Stimulated activated CD4-positive, alpha-beta T cell treated with anti-CD3 and anti-CD28 coated beads, TNF-alpha, amount 100 ng/mL, for 48 hours (primary cell): ENCODE results near the gene RAB40B.

Source experiments
- DNase-seq, 3 donors: peaks; one replicate each; pipeline ENCODE4 v3.0.0-alpha.2; 2020; ENCODE audit warnings: low read depth in 3 of 3

RAB40B gene

DNA sequence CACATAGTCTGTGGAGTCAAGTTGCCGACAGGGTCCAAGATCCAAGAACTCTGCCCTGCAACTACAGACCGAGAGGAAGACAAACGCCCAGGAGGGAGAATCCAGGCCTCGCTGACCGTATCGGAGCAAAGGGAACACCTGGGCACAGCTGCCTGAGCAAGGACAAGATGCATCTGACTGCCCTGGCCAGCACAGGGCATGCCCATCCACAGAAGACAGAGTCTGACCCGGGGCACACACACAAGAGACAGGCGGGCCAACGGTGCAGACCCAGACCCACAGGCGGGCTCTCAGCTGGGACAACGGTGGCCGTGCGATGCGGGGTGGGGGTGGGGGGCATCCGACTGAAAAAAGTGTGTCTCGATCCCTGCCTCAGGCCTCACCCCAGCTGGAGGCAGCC, 6.2 kb downstream of the RAB40B start:
- no peak for DNase-seq

DNA sequence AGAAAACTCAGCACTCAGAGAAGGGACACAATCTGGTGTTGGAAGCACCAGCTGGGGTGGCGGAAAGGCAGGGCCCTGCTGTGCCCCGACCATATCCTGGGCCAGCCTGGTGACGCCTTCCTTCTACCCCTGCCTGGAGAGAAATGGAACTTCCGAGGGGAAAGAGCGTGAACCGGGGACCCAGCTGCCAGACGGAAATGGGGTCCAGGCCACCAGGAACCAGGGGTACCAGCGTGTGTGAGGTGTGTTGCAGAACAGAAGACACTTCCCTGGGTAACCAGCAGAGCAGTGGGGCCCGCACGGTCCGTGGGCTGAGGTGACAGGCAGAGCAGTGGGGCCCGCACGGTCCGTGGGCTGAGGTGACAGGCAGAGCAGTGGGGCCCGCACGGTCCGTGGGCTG, 6.8 kb downstream of the RAB40B start:
- no peak for DNase-seq

DNA sequence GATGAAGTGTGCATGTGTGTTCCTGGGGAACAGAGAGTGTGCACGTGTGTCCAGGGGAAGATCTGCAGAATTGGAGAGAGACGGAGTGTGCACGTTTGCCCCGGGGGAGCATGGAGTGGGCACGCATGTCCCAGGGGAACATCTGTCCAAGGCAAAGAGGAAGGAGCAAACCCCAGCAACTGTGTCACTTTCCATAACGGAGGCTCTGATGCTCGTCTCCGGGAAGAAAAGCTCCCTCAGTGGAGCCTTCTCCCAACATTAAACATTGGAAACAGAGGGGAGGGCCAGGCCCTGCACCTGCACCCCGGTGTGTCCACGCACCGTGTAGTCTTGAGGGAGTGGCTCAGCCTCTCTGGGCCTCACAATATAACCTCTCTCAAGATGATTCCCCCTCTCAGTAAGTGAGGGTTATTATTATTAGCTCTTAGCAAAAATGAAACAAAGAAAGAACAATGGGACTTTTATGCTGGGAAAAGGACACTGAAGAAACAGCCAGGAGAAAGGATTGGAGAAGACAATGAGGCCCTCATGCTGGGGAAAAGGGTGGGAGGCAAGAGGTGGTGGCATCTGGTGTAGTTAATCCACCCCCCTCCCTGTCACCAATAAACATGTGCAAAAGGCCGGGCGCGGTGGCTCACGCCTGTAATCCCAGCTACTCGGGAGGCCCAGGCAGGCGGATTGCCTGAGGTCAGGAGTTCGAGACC, 7.6 kb downstream of the RAB40B start:
- no peak for DNase-seq

DNA sequence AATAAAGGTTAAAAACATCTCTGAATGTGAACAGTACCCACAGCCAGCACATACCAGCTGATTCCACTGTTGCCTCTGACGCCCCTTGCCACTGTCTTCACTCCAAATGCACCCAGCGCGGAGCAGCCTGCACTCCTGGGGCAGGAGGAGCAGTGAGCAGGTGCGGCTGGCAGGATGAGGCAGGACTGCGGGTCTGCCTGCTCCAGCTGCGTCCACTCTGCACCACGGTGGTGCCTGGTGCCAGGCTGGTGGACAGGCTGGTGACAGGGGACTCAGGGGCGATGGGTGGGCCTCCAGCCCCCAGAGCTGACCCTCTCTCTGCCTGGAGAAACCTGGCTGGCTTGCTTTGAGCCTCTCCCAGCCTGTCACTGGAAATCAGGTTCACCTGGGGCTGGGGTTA, 9.4 kb downstream of the RAB40B start:
- no peak for DNase-seq

DNA sequence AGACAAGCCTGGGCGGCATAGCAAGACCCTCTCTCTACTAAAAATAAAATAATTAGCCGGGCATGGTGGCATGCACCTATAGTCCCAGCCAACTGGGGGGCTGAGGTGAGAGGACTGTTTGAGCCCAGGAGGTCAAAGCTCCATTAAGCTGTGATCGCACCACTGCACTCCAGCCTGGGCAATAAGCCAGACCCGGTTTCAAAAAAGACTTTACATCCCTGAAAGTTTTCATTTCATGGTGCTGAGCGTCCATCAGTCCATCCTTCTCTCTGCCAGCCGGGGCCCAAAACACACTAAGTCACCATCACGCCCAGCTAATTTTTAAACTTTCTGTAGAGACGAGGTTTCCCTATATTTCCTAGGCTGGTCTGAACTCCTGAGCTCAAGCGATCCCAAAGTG, 10.6 kb downstream of the RAB40B start:
- no peak for DNase-seq

DNA sequence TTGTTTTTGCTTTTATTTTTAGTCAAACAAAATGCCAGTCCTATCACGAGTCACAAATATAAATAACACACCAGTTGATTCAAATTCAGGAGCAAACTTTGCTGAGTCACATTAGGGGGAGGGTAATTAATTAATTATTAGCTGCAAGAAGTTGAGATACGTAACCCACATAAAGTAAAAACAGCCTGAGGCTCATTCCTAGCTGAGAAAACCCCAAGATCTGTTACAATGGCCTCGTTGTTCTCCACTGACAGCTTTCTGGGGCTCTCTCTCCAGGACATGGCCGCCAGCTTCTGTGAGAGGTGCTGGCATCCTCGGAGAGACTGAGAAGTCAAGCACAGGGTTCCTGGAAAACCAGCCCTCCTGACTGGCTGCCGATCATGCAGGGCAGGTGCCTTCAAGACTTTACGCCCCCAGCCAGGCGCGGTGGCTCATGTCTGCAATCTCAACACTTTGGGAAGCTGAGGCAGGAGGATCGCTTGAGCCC, 11.1 kb downstream of the RAB40B start:
- no peak for DNase-seq

DNA sequence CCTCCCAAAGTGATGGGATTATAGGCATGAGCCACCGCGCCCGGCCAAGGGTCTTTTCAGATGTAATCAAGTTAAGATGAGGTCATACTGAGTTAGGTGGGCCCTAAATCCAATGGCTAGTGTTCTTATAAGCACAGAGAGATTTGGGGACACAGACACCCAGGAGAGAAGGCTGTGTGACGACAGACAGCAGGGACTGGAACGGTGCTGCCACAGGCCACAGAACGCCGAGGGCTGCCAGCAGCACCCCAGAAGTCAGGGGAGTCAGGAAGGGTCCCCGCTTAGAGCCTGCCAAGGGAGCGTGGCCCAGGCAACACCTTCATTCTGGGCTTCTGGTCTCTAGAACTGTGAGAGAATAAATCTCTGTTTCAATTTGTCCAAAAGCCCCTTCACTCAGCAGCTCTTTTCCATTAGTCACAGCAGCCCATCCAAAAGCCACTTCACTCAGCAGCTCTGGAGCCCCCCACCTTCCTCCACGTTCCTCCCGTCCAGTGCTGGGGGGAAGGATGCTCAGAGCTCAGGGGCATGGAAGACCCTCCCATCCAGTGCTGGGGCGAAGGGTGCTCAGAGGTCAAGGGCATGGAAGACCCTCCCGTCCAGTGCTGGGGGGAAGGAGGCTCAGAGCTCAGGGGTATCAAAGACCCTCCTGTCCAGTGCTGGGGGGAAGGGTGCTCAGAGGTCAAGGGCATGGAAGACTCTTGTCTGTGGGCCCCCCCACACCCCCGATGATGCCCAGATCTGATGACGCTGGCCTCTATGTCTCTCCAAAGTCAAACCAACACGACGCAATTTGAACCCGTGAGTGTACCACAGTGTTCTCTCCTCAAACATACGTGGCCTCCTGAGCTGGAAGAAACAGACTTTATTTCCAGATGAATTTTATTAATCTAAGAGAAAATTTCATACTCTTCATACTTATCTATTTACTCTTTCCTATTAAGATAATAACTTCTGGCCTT, 11.9 kb downstream of the RAB40B start:
- no peak for DNase-seq

DNA sequence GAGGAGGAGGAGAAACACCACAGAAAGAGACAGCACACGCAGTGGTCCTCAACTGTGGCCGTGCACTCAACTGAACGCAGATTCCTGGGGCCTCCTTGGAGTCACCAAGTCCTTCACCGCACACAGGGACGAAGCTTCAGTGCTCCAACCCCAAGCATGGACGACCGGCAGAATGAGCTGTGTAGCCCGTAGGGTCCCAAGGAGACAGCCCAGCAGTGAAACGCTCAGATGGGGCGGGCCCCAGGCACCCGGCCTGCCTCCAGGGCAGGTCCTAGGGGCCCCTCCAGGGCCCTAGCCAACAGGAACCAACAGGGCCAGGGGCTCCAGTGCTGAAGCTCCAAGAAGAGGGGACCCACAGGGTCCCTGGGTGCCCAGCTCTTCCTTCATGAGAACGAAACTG, 13.2 kb downstream of the RAB40B start:
- DNase-seq: no peak

DNA sequence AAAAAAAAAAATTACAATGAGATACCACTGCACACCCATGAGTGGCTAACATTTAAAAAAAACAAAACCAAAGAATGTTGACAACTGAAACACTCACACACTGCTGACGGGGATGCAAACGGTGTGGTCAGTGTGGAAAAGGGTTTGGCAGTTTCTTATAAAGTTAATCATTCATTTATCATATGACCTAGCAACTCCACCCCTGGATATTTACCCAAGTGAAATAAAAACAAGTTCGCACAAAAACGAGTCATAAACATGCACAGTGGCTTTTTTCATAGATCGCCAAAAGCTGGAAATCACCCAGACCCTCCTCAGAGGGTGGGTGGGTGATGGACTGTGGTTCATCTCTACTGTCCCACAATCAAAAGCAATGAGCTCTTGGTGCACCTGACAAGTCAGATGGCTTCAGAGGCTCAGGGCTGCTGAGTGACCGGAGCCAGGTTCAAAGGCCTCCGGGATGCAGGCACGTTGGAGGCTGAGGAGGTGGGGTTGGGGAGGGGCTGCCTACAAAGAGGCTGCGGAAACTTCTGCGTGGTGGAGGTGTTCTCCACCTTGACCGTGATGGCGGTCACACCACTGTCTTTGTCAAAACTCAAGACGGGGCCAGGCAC, 14.2 kb downstream of the RAB40B start:
- DNase-seq: no peak

DNA sequence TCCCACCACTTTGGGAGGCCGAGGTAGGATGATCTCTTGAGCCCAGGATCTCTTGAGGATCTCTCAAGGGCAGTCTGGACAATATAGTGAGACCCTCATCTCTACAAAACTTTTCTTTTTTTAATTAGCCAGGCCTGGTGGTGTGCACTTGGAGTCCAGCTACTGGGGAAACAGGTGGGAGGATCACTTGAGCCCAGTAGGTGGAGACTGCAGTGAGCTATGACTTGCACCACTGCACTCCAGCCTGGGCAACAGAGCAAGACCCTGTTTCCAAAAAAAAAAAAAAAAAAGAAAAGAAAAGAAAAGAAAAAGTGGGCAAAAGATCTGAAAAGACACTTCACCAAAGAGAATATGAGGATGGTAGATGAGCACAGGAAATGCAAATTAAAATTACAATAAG, 15.0 kb downstream of the RAB40B start:
- DNase-seq: no peak

DNA sequence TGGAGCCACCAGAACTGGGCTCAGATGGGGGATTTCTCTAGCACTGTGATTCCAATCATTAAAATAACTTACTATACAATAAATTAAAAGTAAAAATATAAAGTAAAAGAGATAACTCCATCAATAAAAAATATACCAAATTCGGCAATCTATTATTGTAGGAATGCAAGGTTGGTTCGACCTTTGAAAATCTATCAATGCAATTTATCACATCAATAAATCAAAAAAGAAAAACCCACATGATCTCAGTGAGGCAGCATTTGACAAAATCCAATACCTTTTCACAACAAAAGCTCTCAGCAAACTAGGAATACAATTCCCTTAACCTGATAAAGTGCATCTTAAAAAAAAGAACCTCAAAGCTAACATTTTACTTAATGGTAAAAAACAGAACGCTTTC, 17.0 kb downstream of the RAB40B start:
- DNase-seq: no peak

DNA sequence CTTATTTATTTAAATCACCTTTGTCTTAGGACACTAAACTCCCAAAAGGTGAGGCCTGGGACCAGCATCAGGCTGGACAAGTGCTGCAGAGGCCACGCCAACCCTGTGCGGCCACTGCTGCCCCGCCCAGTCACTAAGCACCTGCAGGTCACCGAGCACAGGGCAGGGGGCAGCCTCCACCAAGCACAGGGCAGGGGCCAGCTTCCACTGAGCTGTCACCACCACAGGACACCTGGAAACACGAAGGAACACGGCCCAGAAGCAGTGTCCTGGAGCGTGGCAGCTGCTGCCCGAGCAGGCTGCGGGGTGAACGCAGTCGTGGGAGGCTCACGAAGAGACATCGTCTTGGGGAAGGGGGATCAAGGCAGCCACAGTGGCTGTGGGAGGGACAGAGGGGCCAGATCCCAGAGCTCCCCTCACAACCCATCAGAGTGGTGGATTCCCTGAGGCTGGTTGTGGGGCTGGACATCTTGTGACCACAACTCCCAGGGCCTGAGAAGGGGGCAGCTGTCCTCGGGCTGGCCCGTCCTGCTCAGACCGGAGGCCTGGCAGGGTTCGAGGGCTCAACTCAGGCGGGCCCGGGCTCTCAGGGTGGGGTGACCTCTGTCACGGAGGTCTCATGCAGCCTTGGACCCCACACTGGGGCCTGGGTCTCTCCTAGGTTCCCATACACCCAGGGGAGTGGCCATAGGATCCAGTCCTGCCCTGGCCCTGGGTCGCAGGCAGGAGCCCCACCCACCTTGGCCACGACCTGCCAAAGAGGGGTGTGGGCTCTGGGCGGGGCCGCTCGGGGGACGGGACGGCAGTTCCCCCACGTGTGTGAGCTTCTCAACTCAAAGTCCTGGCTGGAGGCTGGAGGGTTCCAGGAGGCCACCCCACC, 18.7 kb downstream of the RAB40B start:
- no peak for DNase-seq

DNA sequence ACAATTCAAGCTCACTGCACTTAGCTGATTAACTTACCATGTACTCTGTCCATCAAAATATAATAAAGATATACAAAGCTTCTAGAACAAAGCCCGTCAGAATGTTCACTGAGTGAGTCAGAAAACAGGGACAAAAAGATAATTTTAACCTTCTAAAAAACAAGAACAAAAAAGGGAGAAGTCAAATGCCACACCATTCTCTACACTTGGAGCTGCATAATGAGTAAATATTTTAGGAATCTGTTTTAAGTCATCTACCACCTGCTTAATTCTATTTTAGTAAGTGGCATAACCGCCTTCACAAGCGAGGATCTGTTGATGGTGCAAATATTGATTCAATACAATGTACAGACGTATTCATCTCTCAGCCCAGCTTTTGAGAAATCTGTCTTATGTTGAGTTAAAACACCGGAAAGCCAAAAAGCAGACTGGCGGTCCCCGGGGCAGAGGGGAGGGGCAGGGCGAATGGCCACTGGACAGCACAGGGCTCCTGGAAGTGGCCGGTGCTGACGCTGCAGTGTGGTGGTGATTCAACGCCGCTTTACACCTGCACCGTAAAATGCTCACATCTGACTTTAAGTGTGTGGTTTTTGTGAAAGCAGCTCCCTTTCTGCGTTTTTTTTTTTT, 20.1 kb downstream of the RAB40B start:
- no peak for DNase-seq

DNA sequence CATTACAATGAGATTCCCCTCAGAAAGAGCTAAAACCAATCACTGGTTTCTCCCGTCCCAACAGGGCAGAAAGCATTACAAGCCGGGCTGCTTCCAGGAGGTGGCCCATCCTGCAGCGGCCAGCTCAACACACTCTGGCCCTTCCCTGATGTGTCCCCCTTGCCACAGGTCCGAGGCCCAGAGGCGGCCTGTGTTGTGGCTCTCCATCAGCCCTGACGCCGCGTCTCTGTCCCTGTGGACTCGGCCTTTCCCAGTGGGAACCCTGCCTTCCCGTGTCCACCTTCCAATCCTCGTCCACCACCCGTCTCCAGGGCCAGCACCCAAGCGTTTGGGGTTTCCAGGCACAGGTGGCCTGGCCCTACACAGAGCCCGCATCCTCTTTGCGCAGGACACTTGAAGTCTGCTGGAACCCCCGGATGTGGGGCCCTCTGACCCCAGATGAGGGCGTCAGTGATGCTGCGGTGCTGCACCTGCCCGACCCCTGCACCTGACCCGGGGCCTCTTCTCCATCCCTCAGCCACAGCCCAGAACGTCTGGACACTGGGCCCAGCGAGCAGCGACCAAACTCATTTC, 21.1 kb downstream of the RAB40B start:
- no peak for DNase-seq

DNA sequence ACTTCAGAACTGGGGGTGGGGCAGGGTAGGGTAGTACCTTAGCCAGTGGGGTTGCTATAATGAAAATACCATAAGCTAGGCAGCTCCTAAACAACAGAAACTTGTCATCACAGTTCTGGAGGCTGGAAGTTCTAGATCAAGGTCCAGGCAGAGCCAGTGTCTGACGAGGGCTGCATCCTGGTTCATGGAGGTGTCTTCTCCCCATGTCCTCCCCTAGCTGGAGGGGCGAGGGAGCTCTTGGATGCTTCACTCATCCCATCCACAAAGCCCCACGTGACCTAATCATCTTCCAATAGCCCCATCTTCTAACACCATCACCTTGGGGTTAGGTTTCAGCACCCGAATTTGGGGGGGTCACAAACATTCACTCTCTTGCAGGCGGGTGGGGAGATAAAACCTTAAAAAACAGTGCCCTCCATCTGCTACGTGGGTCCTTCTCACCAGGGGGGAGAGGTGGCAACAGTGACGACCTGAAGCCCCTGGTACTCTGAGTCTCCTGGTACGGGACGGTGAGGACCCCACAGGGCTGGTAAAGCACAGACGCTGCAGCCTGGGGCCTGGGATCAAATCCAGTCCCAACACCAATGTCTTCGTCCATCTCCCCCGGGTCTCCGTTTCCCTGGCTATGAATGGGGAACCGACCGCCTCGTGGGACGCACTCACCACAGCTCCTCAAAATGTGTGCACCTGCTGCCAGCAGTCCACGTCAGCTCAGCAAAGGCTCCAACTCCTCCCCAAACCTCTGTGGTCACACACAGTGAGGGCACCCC, 22.8 kb downstream of the RAB40B start:
- no peak for DNase-seq

DNA sequence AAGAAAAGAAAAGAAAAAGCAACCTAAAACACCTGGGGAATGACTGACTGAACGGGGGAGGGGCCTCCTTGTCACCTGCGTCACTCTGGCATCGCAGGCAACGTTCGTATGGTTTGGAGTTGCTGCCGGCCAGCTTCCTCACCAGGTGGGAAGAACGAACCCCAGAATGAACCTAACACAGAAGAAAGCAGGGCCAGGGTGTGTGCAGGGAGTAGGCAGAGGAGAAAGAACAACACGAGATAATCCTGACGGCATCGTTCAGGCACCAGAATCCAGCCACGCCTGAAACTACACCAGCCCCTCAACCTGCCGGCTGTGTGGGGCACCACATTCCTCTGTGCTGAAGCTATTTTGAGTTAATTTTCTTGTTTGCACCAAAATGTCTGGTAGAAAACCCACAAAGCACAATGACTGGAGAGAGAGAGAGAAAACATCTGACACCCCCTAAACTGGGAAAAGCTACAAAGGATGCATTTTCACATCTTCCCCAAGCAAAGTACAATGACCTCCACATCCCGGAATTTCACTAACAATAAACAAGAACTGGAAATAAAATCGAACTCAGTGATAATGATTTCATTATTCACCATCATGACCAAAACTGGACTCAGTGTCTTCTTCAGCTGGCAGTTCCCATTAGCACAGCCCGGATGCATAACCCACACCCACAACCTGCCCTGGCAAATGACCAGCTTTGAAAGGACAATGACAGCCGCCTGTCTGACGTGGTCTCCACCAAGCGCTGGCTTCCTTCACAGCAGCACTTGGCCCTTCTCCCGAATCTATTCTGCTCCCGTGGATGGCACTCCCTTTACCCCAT, 23.6 kb downstream of the RAB40B start:
- DNase-seq: no peak

DNA sequence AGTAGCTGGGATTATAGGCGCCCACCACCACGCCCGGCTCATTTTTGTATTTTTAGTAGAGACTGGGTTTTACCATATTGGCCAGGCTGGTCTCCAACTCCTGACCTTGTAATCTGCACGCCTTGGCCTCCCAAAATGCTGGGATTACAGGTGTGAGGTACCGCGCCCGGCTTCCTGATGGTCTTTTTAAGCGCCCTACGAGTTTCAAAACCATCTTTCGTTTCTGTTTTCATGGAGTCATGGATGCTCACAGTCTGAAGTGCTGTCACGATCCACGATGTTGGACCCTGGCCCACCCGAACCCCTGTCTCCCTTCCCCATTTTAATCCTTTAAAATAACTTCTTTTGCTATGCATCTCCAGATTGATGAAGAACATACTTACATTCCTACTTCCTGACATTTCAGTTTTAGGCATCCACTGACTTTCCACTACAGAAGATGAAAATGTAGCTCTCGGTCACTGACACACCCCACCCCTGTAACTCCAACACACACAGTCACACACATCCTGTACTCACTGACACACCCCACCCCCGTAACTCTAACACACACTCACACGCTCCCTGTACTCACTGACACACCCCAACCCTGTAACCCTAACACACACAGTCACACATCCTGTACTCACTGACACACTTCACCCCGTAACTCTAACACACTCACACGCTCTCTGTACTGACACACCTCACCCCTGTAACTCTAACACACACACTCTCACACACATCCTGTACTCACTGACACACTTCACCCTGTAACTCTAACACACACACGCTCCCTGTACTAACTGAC, 27.6 kb downstream of the RAB40B start:
- no peak for DNase-seq

DNA sequence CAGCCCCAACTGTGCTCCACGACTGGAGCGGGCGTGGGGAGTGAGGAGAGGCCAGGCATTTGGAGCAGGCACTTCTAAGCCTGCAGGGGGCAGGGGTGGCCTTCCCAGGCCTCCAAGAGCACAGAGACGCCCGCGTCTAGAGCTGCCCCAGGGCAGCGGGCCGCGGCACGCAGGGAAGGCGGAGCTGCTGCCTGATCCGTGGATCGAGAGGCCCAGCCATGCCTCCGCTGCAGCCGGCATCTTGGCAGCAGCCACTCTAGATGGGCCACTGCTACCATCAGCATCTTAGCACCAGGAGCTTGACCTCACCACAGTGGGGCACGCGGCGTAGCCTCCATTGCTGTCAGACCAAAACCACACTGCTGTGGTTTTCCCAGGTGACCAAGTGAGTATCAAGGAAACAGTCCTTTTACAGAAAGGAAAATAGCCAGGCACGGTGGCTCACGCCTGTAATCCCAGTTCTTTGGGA, 29.8 kb downstream of the RAB40B start:
- peak in 2 of 3 donors; percentile 38 for DNase-seq
